GM12864 (cell line): Measurements from ENCODE around the gene PTPRG.

ENCODE experiments used
- DNase-seq: peaks from one replicate; pipeline ENCODE4 v3.0.0-alpha.2; 2011; ENCODE audit warnings: low read depth
- H3K4me3 ChIP-seq: 2 replicates; pipeline ENCODE4 v1.5.1; 2011; ENCODE audit warnings: mild to moderate bottlenecking, low read depth, low read length, control low read depth
- CTCF ChIP-seq: IDR thresholded peaks from 2 replicates; pipeline ENCODE4 v1.5.1; 2011; ENCODE audit warnings: low read depth, mild to moderate bottlenecking, moderate library complexity, low read length, control low read depth, inconsistent platforms; ENCODE audit errors: missing control alignments

PTPRG gene

DNA sequence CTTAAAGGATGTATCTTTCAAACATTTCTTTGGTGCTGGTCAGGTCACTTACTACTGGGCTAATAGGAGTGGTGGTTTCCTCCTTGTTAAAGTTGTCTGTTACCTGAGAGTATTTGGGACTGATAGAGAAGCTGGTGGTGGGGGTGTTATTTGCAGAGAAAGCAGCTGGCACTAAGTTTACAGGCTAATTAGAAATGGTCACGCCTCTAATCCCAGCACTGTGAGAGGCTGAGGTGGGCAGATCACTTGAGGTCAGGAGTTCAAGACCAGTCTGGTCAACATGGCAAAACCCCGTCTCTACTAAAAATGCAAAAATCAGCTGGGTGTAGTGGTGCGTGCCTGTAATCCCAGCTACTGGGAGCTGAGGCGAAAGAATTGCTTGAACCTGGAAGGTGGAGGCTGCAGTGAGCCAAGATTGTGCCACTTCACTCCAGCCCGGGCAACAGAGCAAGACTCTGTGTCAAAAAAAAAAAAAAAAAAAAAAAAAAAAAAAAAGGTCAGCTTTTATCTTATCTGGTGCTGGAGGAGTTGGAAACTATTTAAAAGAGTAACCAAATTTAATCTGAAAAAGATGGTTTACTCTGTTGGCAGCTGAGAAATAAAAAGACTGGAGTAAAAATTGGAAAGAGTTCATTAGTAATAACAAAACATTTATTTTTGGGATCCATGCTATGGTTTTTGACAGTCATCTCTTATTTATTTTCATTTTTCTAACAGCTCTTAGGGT is 332.6 kb downstream of the PTPRG start:
- no peak for TF ChIP-seq CTCF
- no peak for DNase-seq
- H3K4me3 ChIP-seq: no peak overlapping the region

DNA sequence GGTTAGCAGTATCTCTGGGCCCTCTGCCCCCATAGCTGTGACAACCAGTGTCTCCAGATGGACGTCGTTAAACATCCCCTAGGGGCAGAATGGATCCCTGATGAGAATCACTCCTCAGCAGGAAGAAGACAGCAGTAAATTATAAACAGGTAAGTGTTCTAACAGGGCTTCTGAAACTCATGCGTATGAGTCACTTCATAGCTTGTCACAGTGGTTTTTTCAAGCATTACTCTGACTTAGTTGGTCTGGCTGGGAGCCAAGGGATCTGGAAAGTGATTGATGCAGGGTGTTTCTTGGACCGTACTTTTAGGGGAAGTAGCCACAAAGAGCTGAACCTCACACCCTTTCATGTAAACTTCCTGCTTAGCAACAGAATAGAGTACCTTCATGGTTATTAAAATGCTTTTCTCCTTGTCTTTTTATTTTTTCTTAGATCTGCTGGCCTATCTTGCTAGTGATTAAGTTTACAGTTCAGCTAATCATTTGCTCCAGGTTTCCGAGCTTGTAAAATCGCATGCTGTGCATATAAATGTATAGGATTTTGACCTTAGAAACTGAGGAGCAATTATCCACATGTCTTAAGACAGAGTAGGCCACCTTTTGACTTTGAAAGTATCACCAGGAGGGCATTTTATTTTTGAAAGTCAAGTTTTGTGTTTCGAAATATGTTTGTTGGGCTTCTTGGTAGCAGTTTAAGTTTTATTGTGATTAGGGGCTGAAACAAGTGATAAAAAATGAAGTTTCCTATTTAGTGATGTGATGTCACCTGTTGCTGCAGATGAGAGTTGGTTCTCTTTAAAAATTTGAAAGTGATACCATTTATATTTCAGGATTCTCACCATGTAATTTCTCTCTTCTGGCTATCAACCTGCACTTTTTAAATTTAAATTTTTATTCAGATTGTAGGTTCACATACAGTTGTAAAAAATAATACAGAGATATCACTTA is 333.9 kb downstream of the PTPRG start:
- DNase-seq: peak; percentile 85
- no peak overlapping the region for H3K4me3 ChIP-seq
- TF ChIP-seq CTCF: no peak

DNA sequence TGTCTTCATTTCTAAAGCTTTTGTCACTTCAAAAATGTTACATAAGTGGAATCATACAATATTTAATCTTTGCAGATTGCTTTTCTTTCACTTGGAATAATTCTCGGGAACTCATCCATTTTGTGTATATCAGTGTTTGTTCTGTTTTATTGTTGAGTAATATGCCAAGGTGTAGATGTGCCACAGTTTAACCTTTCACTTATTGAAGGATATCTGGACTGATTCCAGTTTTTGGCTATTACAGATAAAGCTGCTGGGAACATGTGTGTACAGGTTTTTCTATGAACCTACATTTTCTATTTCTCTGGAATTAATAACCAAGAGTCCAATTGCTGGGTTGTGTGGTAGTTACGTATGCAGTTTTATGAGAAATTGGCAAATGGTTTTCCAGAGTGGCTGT is 334.9 kb downstream of the PTPRG start:
- H3K4me3 ChIP-seq: no peak overlapping the region
- TF ChIP-seq CTCF: no peak
- DNase-seq: no peak

GRCh38 chr3:61897848-61898247 is 336.5 kb downstream of the PTPRG start:
- no peak for DNase-seq
- no peak overlapping the region for H3K4me3 ChIP-seq
- no peak for TF ChIP-seq CTCF

GRCh38 chr3:61899700-61900462 is 338.5 kb downstream of the PTPRG start:
- no peak for DNase-seq
- no peak overlapping the region for H3K4me3 ChIP-seq
- TF ChIP-seq CTCF: no peak

- H3K4me3 ChIP-seq: no peak overlapping the region
- no peak for DNase-seq
- no peak for TF ChIP-seq CTCF
Observed at GRCh38 chr3:61901496-61901895, 340.1 kb downstream of the PTPRG start.
